ENCODE measurements around the gene STK32C. TPM values are rescaled to one million over a fixed set of nuclear protein-coding genes. Genes with fewer than 3 reads are reported as not detected.

The STK32C gene
- total RNA-seq, 1 experiment from 2014 or later = 58.2 TPM

GRCh38 chr10:132176623-132177500 is 130.9 kb downstream of the STK32C start:
- no peak for DNase-seq (ENCODE audit: extremely low read depth, low read depth)

- no peak for DNase-seq (ENCODE audit: extremely low read depth, low read depth)
Measured at GRCh38 chr10:132175907-132176581, 131.7 kb downstream of the STK32C start.

GRCh38 chr10:132175408-132175807 is 132.3 kb downstream of the STK32C start:
- no peak for DNase-seq (ENCODE audit: extremely low read depth, low read depth)

GRCh38 chr10:132174237-132174636 is 133.5 kb downstream of the STK32C start:
- DNase-seq (ENCODE audit: extremely low read depth, low read depth) = no peak

GRCh38 chr10:132173185-132173584 is 134.6 kb downstream of the STK32C start:
- no peak for DNase-seq (ENCODE audit: extremely low read depth, low read depth)

- DNase-seq (ENCODE audit: extremely low read depth, low read depth) = no peak
Measured at GRCh38 chr10:132172091-132173066, 135.4 kb downstream of the STK32C start.

GRCh38 chr10:132170561-132171361 is 137.0 kb downstream of the STK32C start:
- no peak for DNase-seq (ENCODE audit: extremely low read depth, low read depth)

GRCh38 chr10:132169766-132170560 is 137.8 kb downstream of the STK32C start:
- no peak for DNase-seq (ENCODE audit: extremely low read depth, low read depth)

- DNase-seq (ENCODE audit: extremely low read depth, low read depth) = no peak
Measured at GRCh38 chr10:132169031-132169765, 138.6 kb downstream of the STK32C start.

- DNase-seq (ENCODE audit: extremely low read depth, low read depth) = no peak
Measured at GRCh38 chr10:132168571-132169030, 139.1 kb downstream of the STK32C start.

- DNase-seq (ENCODE audit: extremely low read depth, low read depth) = no peak
Measured at GRCh38 chr10:132167976-132168375, 139.8 kb downstream of the STK32C start.

- no peak for DNase-seq (ENCODE audit: extremely low read depth, low read depth)
Measured at GRCh38 chr10:132167041-132167674, 140.6 kb downstream of the STK32C start.

GRCh38 chr10:132166216-132166950 is 141.4 kb downstream of the STK32C start:
- no peak for DNase-seq (ENCODE audit: extremely low read depth, low read depth)

- no peak for DNase-seq (ENCODE audit: extremely low read depth, low read depth)
Measured at GRCh38 chr10:132165416-132165980, 142.3 kb downstream of the STK32C start.

GRCh38 chr10:132164761-132165278 is 142.9 kb downstream of the STK32C start:
- no peak for DNase-seq (ENCODE audit: extremely low read depth, low read depth)

- DNase-seq (ENCODE audit: extremely low read depth, low read depth) = no peak
Measured at GRCh38 chr10:132163826-132164515, 143.8 kb downstream of the STK32C start.

Data from NCI-H460 (cell line).